HepG2 (cell line): ENCODE data around the gene LMAN2L. TPM values are rescaled to one million over a fixed set of nuclear protein-coding genes. Genes with fewer than 3 reads are reported as not detected.

Source experiments
- ATF3 ChIP-seq: sonication (generic); formaldehyde crosslinking; IDR thresholded peaks from 2 replicates; pipeline ENCODE4 v1.4.0; 2020; ENCODE audit warnings: missing genetic modification reagents
- EED ChIP-seq: sonication (generic); formaldehyde crosslinking; IDR thresholded peaks from 2 replicates; pipeline ENCODE4 v1.5.0; 2020; ENCODE audit warnings: mild to moderate bottlenecking, missing genetic modification reagents
- ERF ChIP-seq: IDR thresholded peaks from 2 replicates; pipeline ENCODE4 v1.6.1; 2018; ENCODE audit warnings: missing biosample characterization, missing genetic modification reagents
- FOXJ3 ChIP-seq: sonication (generic); formaldehyde crosslinking; IDR thresholded peaks from 2 replicates; pipeline ENCODE4 v1.4.0; 2020; ENCODE audit warnings: missing genetic modification reagents, mild to moderate bottlenecking, borderline replicate concordance
- HDAC6 ChIP-seq: fragments of 200-600 bp; sonication (generic); IDR thresholded peaks from 2 replicates; pipeline ENCODE4 v1.7.0; 2017; ENCODE audit warnings: mild to moderate bottlenecking, antibody characterized with exemption, low read length, low read depth
- HNF4G ChIP-seq, 2 experiments: sonication (generic) in 1 of 2; formaldehyde crosslinking in 1 of 2; IDR thresholded peaks; 2 replicates each; pipeline versions ENCODE4 v1.4.0 to v1.6.1; 2011 to 2020; ENCODE audit warnings: borderline replicate concordance in 2 of 2, low read depth in 2 of 2, mild to moderate bottlenecking in 2 of 2, low read length in 1 of 2, missing genetic modification reagents in 1 of 2, moderate library complexity in 1 of 2
- MTF2 ChIP-seq: sonication (generic); formaldehyde crosslinking; IDR thresholded peaks from 2 replicates; pipeline ENCODE4 v1.5.0; 2020; ENCODE audit warnings: missing genetic modification reagents, borderline replicate concordance
- NCOA2 ChIP-seq: sonication (generic); formaldehyde crosslinking; IDR thresholded peaks from 2 replicates; pipeline ENCODE4 v1.8.0; 2022; ENCODE audit warnings: inconsistent platforms
- TEAD3 ChIP-seq: optimal IDR thresholded peaks from 2 replicates; pipeline ENCODE3; 2016; ENCODE audit warnings: borderline replicate concordance
- UBTF ChIP-seq: sonication (generic); formaldehyde crosslinking; IDR thresholded peaks from 2 replicates; pipeline ENCODE4 v1.4.0; 2020; ENCODE audit warnings: mild to moderate bottlenecking, missing genetic modification reagents
- polyA plus RNA-seq, 8 experiments: library from polyadenylated mRNA; depleted of rRNA in 3 of 8; stranded (reverse) in 7 of 8; unstranded in 1 of 8; fragments of >200 nt; fragmentation: Illumina TruSeq in 4 of 8; extraction: Trizol in 4 of 8; gene quantifications; 2 replicates each; pipeline versions ENCODE4 v1.2.1 to v1.2.3, GENCODE V29; 2011 to 2016; ENCODE audit warnings: low read depth in 4 of 8, missing spikeins in 1 of 8, mixed read lengths in 1 of 8; ENCODE audit not compliant: insufficient read depth in 1 of 8
- total RNA-seq, 5 experiments: library from RNA; depleted of rRNA; stranded (reverse); fragments of >200 nt; fragmentation: Illumina TruSeq; extraction: Trizol; gene quantifications; 2 replicates each; pipeline ENCODE4 v1.2.3, GENCODE V29; 2016; ENCODE audit warnings: low read depth in 1 of 5
- TF ChIP-seq, protein P1 (sequence below), 2 experiments: sonication (generic) in 1 of 2; formaldehyde crosslinking in 1 of 2; IDR thresholded peaks; 2 replicates each; pipeline versions ENCODE4 v1.5.1 to v1.6.1; 2011 to 2020; ENCODE audit warnings: borderline replicate concordance in 1 of 2, low read depth in 1 of 2, low read length in 1 of 2, mild to moderate bottlenecking in 1 of 2, missing genetic modification reagents in 1 of 2, moderate library complexity in 1 of 2
- TF ChIP-seq, protein P2 (sequence below): sonication (generic); formaldehyde crosslinking; IDR thresholded peaks from 2 replicates; pipeline ENCODE4 v1.4.0; 2020; ENCODE audit warnings: missing genetic modification reagents
- TF ChIP-seq, protein P3 (sequence below): sonication (generic); formaldehyde crosslinking; IDR thresholded peaks from 2 replicates; pipeline ENCODE4 v1.4.0; 2020; ENCODE audit warnings: missing genetic modification reagents, borderline replicate concordance
- TF ChIP-seq, protein P4 (sequence below): sonication (generic); formaldehyde crosslinking; IDR thresholded peaks from 2 replicates; pipeline ENCODE4 v1.4.0; 2020; ENCODE audit warnings: missing genetic modification reagents, borderline replicate concordance

The LMAN2L gene
- total and polyA plus RNA-seq, 2 of the 13 experiments (the other 11 are each of a cell fraction or from before 2014, with no cell fraction given), result 39.1 to 57.9 TPM

- TF ChIP-seq, protein P1, sequence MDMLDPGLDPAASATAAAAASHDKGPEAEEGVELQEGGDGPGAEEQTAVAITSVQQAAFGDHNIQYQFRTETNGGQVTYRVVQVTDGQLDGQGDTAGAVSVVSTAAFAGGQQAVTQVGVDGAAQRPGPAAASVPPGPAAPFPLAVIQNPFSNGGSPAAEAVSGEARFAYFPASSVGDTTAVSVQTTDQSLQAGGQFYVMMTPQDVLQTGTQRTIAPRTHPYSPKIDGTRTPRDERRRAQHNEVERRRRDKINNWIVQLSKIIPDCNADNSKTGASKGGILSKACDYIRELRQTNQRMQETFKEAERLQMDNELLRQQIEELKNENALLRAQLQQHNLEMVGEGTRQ (IDR thresholded peaks at IDR 0.05; ENCODE audit: low read depth, low read length), result no peak
- TF ChIP-seq, protein P1 (CRISPR knock-in tag; IDR thresholded peaks at IDR 0.05; ENCODE audit: borderline replicate concordance), result no peak
- TF ChIP-seq NCOA2 (peak; percentile 43; the same call in 1 of the 2 replicates), MTF2 (CRISPR knock-in tag) (no peak), FOXJ3 (CRISPR knock-in tag) (peak; percentile 57; the same call in 1 of the 2 replicates), EED (no peak), HNF4G (IDR thresholded peaks at IDR 0.05; ENCODE audit: borderline replicate concordance, low read depth, low read length) (no peak), HNF4G (CRISPR knock-in tag; IDR thresholded peaks at IDR 0.05; ENCODE audit: borderline replicate concordance, low read depth) (no peak), TEAD3 (peak; percentile 38), ATF3 (peak; percentile 52; the same call in 1 of the 2 replicates), UBTF (no peak), ERF (peak; percentile 17; the same call in 1 of the 2 replicates), HDAC6 (no peak)
- TF ChIP-seq, protein P2, sequence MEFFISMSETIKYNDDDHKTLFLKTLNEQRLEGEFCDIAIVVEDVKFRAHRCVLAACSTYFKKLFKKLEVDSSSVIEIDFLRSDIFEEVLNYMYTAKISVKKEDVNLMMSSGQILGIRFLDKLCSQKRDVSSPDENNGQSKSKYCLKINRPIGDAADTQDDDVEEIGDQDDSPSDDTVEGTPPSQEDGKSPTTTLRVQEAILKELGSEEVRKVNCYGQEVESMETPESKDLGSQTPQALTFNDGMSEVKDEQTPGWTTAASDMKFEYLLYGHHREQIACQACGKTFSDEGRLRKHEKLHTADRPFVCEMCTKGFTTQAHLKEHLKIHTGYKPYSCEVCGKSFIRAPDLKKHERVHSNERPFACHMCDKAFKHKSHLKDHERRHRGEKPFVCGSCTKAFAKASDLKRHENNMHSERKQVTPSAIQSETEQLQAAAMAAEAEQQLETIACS (CRISPR knock-in tag), result no peak
- TF ChIP-seq, protein P3, sequence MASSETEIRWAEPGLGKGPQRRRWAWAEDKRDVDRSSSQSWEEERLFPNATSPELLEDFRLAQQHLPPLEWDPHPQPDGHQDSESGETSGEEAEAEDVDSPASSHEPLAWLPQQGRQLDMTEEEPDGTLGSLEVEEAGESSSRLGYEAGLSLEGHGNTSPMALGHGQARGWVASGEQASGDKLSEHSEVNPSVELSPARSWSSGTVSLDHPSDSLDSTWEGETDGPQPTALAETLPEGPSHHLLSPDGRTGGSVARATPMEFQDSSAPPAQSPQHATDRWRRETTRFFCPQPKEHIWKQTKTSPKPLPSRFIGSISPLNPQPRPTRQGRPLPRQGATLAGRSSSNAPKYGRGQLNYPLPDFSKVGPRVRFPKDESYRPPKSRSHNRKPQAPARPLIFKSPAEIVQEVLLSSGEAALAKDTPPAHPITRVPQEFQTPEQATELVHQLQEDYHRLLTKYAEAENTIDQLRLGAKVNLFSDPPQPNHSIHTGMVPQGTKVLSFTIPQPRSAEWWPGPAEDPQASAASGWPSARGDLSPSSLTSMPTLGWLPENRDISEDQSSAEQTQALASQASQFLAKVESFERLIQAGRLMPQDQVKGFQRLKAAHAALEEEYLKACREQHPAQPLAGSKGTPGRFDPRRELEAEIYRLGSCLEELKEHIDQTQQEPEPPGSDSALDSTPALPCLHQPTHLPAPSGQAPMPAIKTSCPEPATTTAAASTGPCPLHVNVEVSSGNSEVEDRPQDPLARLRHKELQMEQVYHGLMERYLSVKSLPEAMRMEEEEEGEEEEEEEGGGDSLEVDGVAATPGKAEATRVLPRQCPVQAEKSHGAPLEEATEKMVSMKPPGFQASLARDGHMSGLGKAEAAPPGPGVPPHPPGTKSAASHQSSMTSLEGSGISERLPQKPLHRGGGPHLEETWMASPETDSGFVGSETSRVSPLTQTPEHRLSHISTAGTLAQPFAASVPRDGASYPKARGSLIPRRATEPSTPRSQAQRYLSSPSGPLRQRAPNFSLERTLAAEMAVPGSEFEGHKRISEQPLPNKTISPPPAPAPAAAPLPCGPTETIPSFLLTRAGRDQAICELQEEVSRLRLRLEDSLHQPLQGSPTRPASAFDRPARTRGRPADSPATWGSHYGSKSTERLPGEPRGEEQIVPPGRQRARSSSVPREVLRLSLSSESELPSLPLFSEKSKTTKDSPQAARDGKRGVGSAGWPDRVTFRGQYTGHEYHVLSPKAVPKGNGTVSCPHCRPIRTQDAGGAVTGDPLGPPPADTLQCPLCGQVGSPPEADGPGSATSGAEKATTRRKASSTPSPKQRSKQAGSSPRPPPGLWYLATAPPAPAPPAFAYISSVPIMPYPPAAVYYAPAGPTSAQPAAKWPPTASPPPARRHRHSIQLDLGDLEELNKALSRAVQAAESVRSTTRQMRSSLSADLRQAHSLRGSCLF, result no peak
- TF ChIP-seq, protein P4, sequence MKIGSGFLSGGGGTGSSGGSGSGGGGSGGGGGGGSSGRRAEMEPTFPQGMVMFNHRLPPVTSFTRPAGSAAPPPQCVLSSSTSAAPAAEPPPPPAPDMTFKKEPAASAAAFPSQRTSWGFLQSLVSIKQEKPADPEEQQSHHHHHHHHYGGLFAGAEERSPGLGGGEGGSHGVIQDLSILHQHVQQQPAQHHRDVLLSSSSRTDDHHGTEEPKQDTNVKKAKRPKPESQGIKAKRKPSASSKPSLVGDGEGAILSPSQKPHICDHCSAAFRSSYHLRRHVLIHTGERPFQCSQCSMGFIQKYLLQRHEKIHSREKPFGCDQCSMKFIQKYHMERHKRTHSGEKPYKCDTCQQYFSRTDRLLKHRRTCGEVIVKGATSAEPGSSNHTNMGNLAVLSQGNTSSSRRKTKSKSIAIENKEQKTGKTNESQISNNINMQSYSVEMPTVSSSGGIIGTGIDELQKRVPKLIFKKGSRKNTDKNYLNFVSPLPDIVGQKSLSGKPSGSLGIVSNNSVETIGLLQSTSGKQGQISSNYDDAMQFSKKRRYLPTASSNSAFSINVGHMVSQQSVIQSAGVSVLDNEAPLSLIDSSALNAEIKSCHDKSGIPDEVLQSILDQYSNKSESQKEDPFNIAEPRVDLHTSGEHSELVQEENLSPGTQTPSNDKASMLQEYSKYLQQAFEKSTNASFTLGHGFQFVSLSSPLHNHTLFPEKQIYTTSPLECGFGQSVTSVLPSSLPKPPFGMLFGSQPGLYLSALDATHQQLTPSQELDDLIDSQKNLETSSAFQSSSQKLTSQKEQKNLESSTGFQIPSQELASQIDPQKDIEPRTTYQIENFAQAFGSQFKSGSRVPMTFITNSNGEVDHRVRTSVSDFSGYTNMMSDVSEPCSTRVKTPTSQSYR, result no peak
Observed at GRCh38 chr2:96715658-96716057, 24.2 kb downstream of the LMAN2L start (continued).
